HepG2 (cell line): ENCODE data around the gene DLX1. TPM values are rescaled to one million over a fixed set of nuclear protein-coding genes. Genes with fewer than 3 reads are reported as not detected.

Experiments used
- BCL6 ChIP-seq: IDR thresholded peaks from 2 replicates; pipeline ENCODE4 v1.6.1; 2016; ENCODE audit warnings: missing genetic modification reagents, missing compliant biosample characterization
- ESRRA ChIP-seq: sonication (generic); formaldehyde crosslinking; IDR thresholded peaks from 2 replicates; pipeline ENCODE4 v1.5.1; 2020; ENCODE audit warnings: mild to moderate bottlenecking, low read depth, missing genetic modification reagents
- FOXK2 ChIP-seq: fragments of 450-650 bp; IDR thresholded peaks from 2 replicates; pipeline ENCODE4 v1.6.1; 2016
- FOXO4 ChIP-seq: sonication (generic); formaldehyde crosslinking; conservative IDR thresholded peaks from 2 replicates; pipeline ENCODE4 v1.8.1; 2023; ENCODE audit warnings: missing genetic modification reagents
- NR2F1 ChIP-seq, 2 experiments: fragments of 450-650 bp in 1 of 2; formaldehyde crosslinking in 1 of 2; IDR thresholded peaks; 2 replicates each; pipeline versions ENCODE4 v1.5.0 to v1.6.1; 2016 to 2020; ENCODE audit warnings: mild to moderate bottlenecking in 1 of 2, missing compliant biosample characterization in 1 of 2, missing genetic modification reagents in 1 of 2, moderate library complexity in 1 of 2
- ZNF292 ChIP-seq: sonication (generic); formaldehyde crosslinking; IDR thresholded peaks from 2 replicates; pipeline ENCODE4 v1.8.1; 2022; ENCODE audit warnings: mild to moderate bottlenecking, low read depth, missing genetic modification reagents, borderline replicate concordance
- polyA plus RNA-seq, 8 experiments: library from polyadenylated mRNA; depleted of rRNA in 3 of 8; stranded (reverse) in 7 of 8; unstranded in 1 of 8; fragments of >200 nt; fragmentation: Illumina TruSeq in 4 of 8; extraction: Trizol in 4 of 8; gene quantifications; 2 replicates each; pipeline versions ENCODE4 v1.2.1 to v1.2.3, GENCODE V29; 2011 to 2016; ENCODE audit warnings: low read depth in 4 of 8, missing spikeins in 1 of 8, mixed read lengths in 1 of 8; ENCODE audit not compliant: insufficient read depth in 1 of 8
- total RNA-seq, 5 experiments: library from RNA; depleted of rRNA; stranded (reverse); fragments of >200 nt; fragmentation: Illumina TruSeq; extraction: Trizol; gene quantifications; 2 replicates each; pipeline ENCODE4 v1.2.3, GENCODE V29; 2016; ENCODE audit warnings: low read depth in 1 of 5
- TF ChIP-seq, protein P1 (sequence below): IDR thresholded peaks from 2 replicates; pipeline ENCODE4 v1.4.0; 2020; ENCODE audit warnings: mild to moderate bottlenecking, missing genetic modification reagents

DLX1 gene
- total and polyA plus RNA-seq, 2 of the 13 experiments (the other 11 are each of a cell fraction or from before 2014, with no cell fraction given): 0.18 to 0.86 TPM

GRCh38 chr2:172047566-172048507 is 37.5 kb upstream of the DLX1 start (continued):
- TF ChIP-seq, protein P1, sequence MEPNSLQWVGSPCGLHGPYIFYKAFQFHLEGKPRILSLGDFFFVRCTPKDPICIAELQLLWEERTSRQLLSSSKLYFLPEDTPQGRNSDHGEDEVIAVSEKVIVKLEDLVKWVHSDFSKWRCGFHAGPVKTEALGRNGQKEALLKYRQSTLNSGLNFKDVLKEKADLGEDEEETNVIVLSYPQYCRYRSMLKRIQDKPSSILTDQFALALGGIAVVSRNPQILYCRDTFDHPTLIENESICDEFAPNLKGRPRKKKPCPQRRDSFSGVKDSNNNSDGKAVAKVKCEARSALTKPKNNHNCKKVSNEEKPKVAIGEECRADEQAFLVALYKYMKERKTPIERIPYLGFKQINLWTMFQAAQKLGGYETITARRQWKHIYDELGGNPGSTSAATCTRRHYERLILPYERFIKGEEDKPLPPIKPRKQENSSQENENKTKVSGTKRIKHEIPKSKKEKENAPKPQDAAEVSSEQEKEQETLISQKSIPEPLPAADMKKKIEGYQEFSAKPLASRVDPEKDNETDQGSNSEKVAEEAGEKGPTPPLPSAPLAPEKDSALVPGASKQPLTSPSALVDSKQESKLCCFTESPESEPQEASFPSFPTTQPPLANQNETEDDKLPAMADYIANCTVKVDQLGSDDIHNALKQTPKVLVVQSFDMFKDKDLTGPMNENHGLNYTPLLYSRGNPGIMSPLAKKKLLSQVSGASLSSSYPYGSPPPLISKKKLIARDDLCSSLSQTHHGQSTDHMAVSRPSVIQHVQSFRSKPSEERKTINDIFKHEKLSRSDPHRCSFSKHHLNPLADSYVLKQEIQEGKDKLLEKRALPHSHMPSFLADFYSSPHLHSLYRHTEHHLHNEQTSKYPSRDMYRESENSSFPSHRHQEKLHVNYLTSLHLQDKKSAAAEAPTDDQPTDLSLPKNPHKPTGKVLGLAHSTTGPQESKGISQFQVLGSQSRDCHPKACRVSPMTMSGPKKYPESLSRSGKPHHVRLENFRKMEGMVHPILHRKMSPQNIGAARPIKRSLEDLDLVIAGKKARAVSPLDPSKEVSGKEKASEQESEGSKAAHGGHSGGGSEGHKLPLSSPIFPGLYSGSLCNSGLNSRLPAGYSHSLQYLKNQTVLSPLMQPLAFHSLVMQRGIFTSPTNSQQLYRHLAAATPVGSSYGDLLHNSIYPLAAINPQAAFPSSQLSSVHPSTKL: peak; percentile 59
- no peak for TF ChIP-seq FOXK2
- no peak for TF ChIP-seq ZNF292 (CRISPR knock-in tag)
- no peak for TF ChIP-seq ESRRA (CRISPR knock-in tag)
- 0 out of 4 replicates have a peak, but pooled peaks of 1 of the 2 experiments have one; percentile 11 for TF ChIP-seq NR2F1 (CRISPR knock-in tag; IDR thresholded peaks at IDR 0.05)
- no peak for TF ChIP-seq FOXO4 (CRISPR knock-in tag)
- peak; percentile 19; the same call in 1 of the 2 replicates for TF ChIP-seq BCL6 (CRISPR knock-in tag)
- TF ChIP-seq, all 625 proteins: peak for 16
